ENCODE data around the gene TMEM132D. TPM values are rescaled to one million over a fixed set of nuclear protein-coding genes. Genes with fewer than 3 reads are reported as not detected.

Gene TMEM132D
- total RNA-seq, 1 donor = not detected

DNA sequence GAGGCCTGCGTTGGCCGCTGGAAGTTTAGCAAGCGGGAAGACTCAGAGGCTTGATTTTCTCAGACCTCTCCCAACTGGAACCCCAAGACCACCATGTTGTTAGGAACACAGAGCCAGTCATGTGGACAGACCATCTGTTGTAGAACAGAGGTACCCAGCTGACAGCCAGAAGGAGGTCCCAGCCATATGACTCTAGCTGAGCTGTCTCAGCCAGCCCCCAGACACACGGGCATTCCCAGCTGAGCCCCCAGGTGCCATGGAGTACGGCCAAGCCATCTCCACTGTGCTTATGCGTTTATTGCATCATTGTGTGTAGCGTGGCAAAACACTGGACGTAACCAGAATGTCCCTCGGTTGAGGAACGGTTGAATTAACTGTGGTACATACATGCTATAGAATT is 421.9 kb downstream of the TMEM132D start:
- Histone ChIP-seq H3K4me1 (ENCODE audit: insufficient read depth, low read length) (no peaks in the 10 kb centered on the region), H3K79me2 (ENCODE audit: insufficient read depth, low read length) (no peaks in the 10 kb centered on the region), H3K27me3 (ENCODE audit: insufficient read depth, low read length) (no peaks in the 10 kb centered on the region), H3K9me3 (ENCODE audit: low read depth, low read length) (peaks cover 4% of the 10 kb centered on the region), H3K27ac (ENCODE audit: low read depth, low read length) (no peak overlapping the region), H4K20me1 (ENCODE audit: insufficient read depth, low read length) (no peaks in the 10 kb centered on the region), H3K36me3 (ENCODE audit: insufficient read depth, low read length) (no peaks in the 10 kb centered on the region), H3K4me3 (ENCODE audit: insufficient read depth, low read length) (no peak overlapping the region), H3K4me2 (ENCODE audit: insufficient read depth, low read length) (no peak overlapping the region), H2AFZ (ENCODE audit: low read length) (no peak overlapping the region)
- no peak for DNase-seq (ENCODE audit: insufficient read length, low spot score, missing footprints)
- TF ChIP-seq, protein P1, sequence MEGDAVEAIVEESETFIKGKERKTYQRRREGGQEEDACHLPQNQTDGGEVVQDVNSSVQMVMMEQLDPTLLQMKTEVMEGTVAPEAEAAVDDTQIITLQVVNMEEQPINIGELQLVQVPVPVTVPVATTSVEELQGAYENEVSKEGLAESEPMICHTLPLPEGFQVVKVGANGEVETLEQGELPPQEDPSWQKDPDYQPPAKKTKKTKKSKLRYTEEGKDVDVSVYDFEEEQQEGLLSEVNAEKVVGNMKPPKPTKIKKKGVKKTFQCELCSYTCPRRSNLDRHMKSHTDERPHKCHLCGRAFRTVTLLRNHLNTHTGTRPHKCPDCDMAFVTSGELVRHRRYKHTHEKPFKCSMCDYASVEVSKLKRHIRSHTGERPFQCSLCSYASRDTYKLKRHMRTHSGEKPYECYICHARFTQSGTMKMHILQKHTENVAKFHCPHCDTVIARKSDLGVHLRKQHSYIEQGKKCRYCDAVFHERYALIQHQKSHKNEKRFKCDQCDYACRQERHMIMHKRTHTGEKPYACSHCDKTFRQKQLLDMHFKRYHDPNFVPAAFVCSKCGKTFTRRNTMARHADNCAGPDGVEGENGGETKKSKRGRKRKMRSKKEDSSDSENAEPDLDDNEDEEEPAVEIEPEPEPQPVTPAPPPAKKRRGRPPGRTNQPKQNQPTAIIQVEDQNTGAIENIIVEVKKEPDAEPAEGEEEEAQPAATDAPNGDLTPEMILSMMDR (IDR thresholded peaks at IDR 0.05; ENCODE audit: extremely low read depth, low read depth, low read length) = no peak

- Histone ChIP-seq H2AFZ (ENCODE audit: low read length) (no peak overlapping the region), H3K4me3 (ENCODE audit: insufficient read depth, low read length) (no peak overlapping the region), H3K4me1 (ENCODE audit: insufficient read depth, low read length) (no peaks in the 10 kb centered on the region), H3K27ac (ENCODE audit: low read depth, low read length) (no peak overlapping the region), H3K36me3 (ENCODE audit: insufficient read depth, low read length) (no peaks in the 10 kb centered on the region), H3K4me2 (ENCODE audit: insufficient read depth, low read length) (no peak overlapping the region), H3K79me2 (ENCODE audit: insufficient read depth, low read length) (no peaks in the 10 kb centered on the region), H4K20me1 (ENCODE audit: insufficient read depth, low read length) (no peaks in the 10 kb centered on the region), H3K27me3 (ENCODE audit: insufficient read depth, low read length) (no peaks in the 10 kb centered on the region), H3K9me3 (ENCODE audit: low read depth, low read length) (peaks cover 2% of the 10 kb centered on the region)
- DNase-seq (ENCODE audit: insufficient read length, low spot score, missing footprints) = no peak
- TF ChIP-seq, protein P1 (IDR thresholded peaks at IDR 0.05; ENCODE audit: extremely low read depth, low read depth, low read length) = no peak
Observed at GRCh38 chr12:129470196-129470595, 433.6 kb downstream of the TMEM132D start.

DNA sequence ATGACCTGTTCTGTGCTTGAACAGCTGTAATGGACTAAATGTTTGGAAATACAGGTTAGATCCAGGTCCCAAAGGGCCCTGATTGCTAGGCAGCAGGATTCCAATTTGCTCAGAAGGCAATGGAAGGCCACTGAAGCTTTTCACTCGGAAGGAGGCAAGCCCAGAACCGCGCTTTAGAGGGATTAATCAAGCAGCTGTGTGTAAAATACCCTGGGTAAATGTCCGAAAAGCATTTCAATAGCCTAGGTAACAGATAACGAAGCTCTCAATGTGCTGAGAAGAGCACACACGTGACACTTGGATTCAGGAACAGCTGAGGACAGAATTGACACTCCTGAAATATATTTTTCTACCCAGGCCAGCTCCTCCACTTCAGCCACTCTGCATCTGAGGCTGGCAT is 436.1 kb downstream of the TMEM132D start:
- no peak overlapping the region for H3K27ac ChIP-seq (ENCODE audit: low read depth, low read length)
- H3K4me3 ChIP-seq (ENCODE audit: insufficient read depth, low read length) = no peak overlapping the region
- no peaks in the 10 kb centered on the region for H4K20me1 ChIP-seq (ENCODE audit: insufficient read depth, low read length)
- no peaks in the 10 kb centered on the region for H3K36me3 ChIP-seq (ENCODE audit: insufficient read depth, low read length)
- H3K27me3 ChIP-seq (ENCODE audit: insufficient read depth, low read length) = no peaks in the 10 kb centered on the region
- no peak overlapping the region for H3K4me2 ChIP-seq (ENCODE audit: insufficient read depth, low read length)
- no peak overlapping the region for H2AFZ ChIP-seq (ENCODE audit: low read length)
- H3K9me3 ChIP-seq (ENCODE audit: low read depth, low read length) = peaks cover 2% of the 10 kb centered on the region
- H3K4me1 ChIP-seq (ENCODE audit: insufficient read depth, low read length) = no peaks in the 10 kb centered on the region
- H3K79me2 ChIP-seq (ENCODE audit: insufficient read depth, low read length) = no peaks in the 10 kb centered on the region
- DNase-seq (ENCODE audit: insufficient read length, low spot score, missing footprints) = no peak
- TF ChIP-seq, protein P1 (IDR thresholded peaks at IDR 0.05; ENCODE audit: extremely low read depth, low read depth, low read length) = no peak

DNA sequence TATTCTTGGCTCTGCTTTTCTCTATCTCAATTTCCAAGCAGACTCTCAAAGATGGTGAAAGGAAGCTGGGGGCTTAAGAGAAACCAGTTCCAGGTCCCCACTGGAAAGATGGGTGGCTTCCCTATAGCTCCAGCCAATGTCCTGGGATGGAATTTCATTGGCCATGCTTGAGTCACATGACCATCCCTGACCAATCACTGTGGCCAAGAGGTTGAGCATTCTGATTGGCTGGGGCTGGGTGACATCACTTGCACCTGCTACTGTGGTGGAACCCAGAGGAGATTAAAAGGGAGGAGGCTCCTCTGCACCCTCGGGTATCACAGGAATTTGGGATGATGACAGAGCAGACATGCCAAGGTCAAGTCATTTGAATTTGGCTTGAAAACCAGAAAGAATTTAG is 436.5 kb downstream of the TMEM132D start:
- Histone ChIP-seq H3K36me3 (ENCODE audit: insufficient read depth, low read length) (no peaks in the 10 kb centered on the region), H3K79me2 (ENCODE audit: insufficient read depth, low read length) (no peaks in the 10 kb centered on the region)
- TF ChIP-seq, protein P1 (IDR thresholded peaks at IDR 0.05; ENCODE audit: extremely low read depth, low read depth, low read length) = no peak

More for the DNA sequence above, 436.5 kb downstream of the TMEM132D start:
- Histone ChIP-seq H3K4me2 (ENCODE audit: insufficient read depth, low read length) (no peak overlapping the region), H3K4me1 (ENCODE audit: insufficient read depth, low read length) (no peaks in the 10 kb centered on the region), H3K27ac (ENCODE audit: low read depth, low read length) (no peak overlapping the region), H2AFZ (ENCODE audit: low read length) (no peak overlapping the region), H3K27me3 (ENCODE audit: insufficient read depth, low read length) (no peaks in the 10 kb centered on the region), H3K4me3 (ENCODE audit: insufficient read depth, low read length) (no peak overlapping the region), H4K20me1 (ENCODE audit: insufficient read depth, low read length) (no peaks in the 10 kb centered on the region), H3K9me3 (ENCODE audit: low read depth, low read length) (peaks cover 2% of the 10 kb centered on the region)
- DNase-seq (ENCODE audit: insufficient read length, low spot score, missing footprints) = no peak

Measured in osteoblast (primary cell).